Fibroblast of skin of right quadriceps (primary cell): ENCODE results near the gene PLEKHH1.
A peak's percentile ranks its signal among the peaks of the same experiment; 100 is the strongest.

ENCODE experiments used
- DNase-seq: peaks from one replicate; pipeline ENCODE4 v3.0.0-alpha.2; 2013

Gene PLEKHH1

GRCh38 chr14:67569011-67569650, 36.0 kb downstream of the PLEKHH1 start:
- no peak for DNase-seq

GRCh38 chr14:67569651-67570290, 36.7 kb downstream of the PLEKHH1 start:
- no peak for DNase-seq

GRCh38 chr14:67570453-67570852, 37.4 kb downstream of the PLEKHH1 start:
- no peak for DNase-seq

GRCh38 chr14:67571275-67571990, 38.3 kb downstream of the PLEKHH1 start:
- DNase-seq = peak; percentile 49

GRCh38 chr14:67571991-67572323, 38.9 kb downstream of the PLEKHH1 start:
- no peak for DNase-seq

- DNase-seq = no peak
Observed at GRCh38 chr14:67572608-67573007, 39.5 kb downstream of the PLEKHH1 start.

GRCh38 chr14:67573228-67574010, 40.3 kb downstream of the PLEKHH1 start:
- DNase-seq = no peak

- DNase-seq = no peak
Observed at GRCh38 chr14:67574156-67574555, 41.1 kb downstream of the PLEKHH1 start.

GRCh38 chr14:67574806-67575205, 41.7 kb downstream of the PLEKHH1 start:
- DNase-seq = no peak

- DNase-seq = no peak
Observed at GRCh38 chr14:67575684-67576083, 42.6 kb downstream of the PLEKHH1 start.

- no peak for DNase-seq
Observed at GRCh38 chr14:67576216-67576955, 43.3 kb downstream of the PLEKHH1 start.

GRCh38 chr14:67577181-67577808, 44.2 kb downstream of the PLEKHH1 start:
- DNase-seq = no peak

- DNase-seq = no peak
Observed at GRCh38 chr14:67577909-67578749, 45.0 kb downstream of the PLEKHH1 start.

- no peak for DNase-seq
Observed at GRCh38 chr14:67579040-67579439, 46.0 kb downstream of the PLEKHH1 start.

GRCh38 chr14:67579636-67580035, 46.5 kb downstream of the PLEKHH1 start:
- no peak for DNase-seq

- DNase-seq = no peak
Observed at GRCh38 chr14:67580336-67581171, 47.5 kb downstream of the PLEKHH1 start.

GRCh38 chr14:67581643-67582042, 48.6 kb downstream of the PLEKHH1 start:
- no peak for DNase-seq

GRCh38 chr14:67582061-67582460, 49.0 kb downstream of the PLEKHH1 start:
- DNase-seq = no peak

- DNase-seq = peak; percentile 24
Observed at GRCh38 chr14:67583711-67584644, 50.9 kb downstream of the PLEKHH1 start.
